Natural killer cell (primary cell): ENCODE measurements around the gene OVCA2. TPM values are rescaled to one million over a fixed set of nuclear protein-coding genes. Genes with fewer than 3 reads are reported as not detected.

ENCODE experiments used
- ATAC-seq, 3 donors: fragments of 150-1000 bp in 2 of 3; fragments of 200-7000 bp in 1 of 3; cut with Tn5 transposase; 1 replicate in 1 of 3; 2 replicates in 2 of 3; pipeline ENCODE4 v1.10.0; 2021; ENCODE audit warnings: mild to moderate bottlenecking in 2 of 3, moderate library complexity in 2 of 3
- DNase-seq, 2 donors: peaks; one replicate each; pipeline versions ENCODE4 v3.0.0 to v3.0.0-alpha.2; 2013 to 2021; ENCODE audit warnings: mixed read lengths in 1 of 2
- H3K27ac ChIP-seq: one replicate; pipeline ENCODE4 v1.5.1; 2013; ENCODE audit warnings: mild to moderate bottlenecking, low read length
- H3K27me3 ChIP-seq: one replicate; pipeline ENCODE4 v1.6.1; 2013; ENCODE audit warnings: low read length; ENCODE audit not compliant: control insufficient read depth, insufficient read depth
- H3K36me3 ChIP-seq: one replicate; pipeline ENCODE4 v1.6.1; 2013; ENCODE audit warnings: low read length; ENCODE audit not compliant: control insufficient read depth, insufficient read depth
- H3K4me1 ChIP-seq: one replicate; pipeline ENCODE4 v1.6.1; 2013; ENCODE audit warnings: low read length; ENCODE audit not compliant: control insufficient read depth, insufficient read depth
- H3K4me3 ChIP-seq: one replicate; pipeline ENCODE4 v1.5.1; 2013; ENCODE audit warnings: low read length
- H3K9me3 ChIP-seq: one replicate; pipeline ENCODE4 v1.6.1; 2013; ENCODE audit warnings: low read length; ENCODE audit not compliant: control insufficient read depth, insufficient read depth
- H3K27ac Mint-ChIP-seq, 2 donors: one replicate each; pipeline ENCODE4 v1.8.0; 2022; ENCODE audit warnings: mild to moderate bottlenecking in 2 of 2, mixed read lengths in 2 of 2, moderate library complexity in 1 of 2
- H3K27me3 Mint-ChIP-seq, 2 donors: one replicate each; pipeline ENCODE4 v1.8.0; 2022; ENCODE audit warnings: low read depth in 2 of 2, mixed read lengths in 2 of 2
- H3K36me3 Mint-ChIP-seq: one replicate; pipeline ENCODE4 v1.8.0; 2022; ENCODE audit warnings: mixed read lengths
- H3K4me1 Mint-ChIP-seq, 2 donors: one replicate each; pipeline ENCODE4 v1.8.0; 2022; ENCODE audit warnings: mixed read lengths in 2 of 2
- H3K4me3 Mint-ChIP-seq: one replicate; pipeline ENCODE4 v1.8.0; 2022; ENCODE audit warnings: mild to moderate bottlenecking, moderate library complexity, mixed read lengths
- H3K9me3 Mint-ChIP-seq, 2 donors: one replicate each; pipeline ENCODE4 v1.8.0; 2022; ENCODE audit warnings: mixed read lengths in 2 of 2
- WGBS: methylation state at CpG from one replicate; pipeline ENCODE4 v1.1.7; 2013; ENCODE audit warnings: missing lambda C conversion rate; ENCODE audit not compliant: insufficient coverage; 5-methylcytosine and 5-hydroxymethylcytosine counted together
- intact Hi-C: fragments of 100-400 bp; cut with micrococcal nuclease; formaldehyde crosslinking; loops from one replicate; pipeline ENCODE4 v1.14.2; 2022
- total RNA-seq, 4 donors: library from RNA; stranded (reverse); fragments of 120-200 nt in 1 of 4; gene quantifications; one replicate each; pipeline versions ENCODE4 v1.2.3 to v1.2.4, GENCODE V29; 2013 to 2022
- TF ChIP-seq, protein P1 (sequence below): fragments of 200-600 bp; IDR thresholded peaks from one replicate; pipeline ENCODE4 v1.8.0; 2022; ENCODE audit warnings: antibody characterized with exemption

The OVCA2 gene
- total RNA-seq, 3 donors from 2014 or later (not counting 1 experiment from before 2014, with no cell fraction given): 27.9 to 33.8 (median 28.5) TPM

DNA sequence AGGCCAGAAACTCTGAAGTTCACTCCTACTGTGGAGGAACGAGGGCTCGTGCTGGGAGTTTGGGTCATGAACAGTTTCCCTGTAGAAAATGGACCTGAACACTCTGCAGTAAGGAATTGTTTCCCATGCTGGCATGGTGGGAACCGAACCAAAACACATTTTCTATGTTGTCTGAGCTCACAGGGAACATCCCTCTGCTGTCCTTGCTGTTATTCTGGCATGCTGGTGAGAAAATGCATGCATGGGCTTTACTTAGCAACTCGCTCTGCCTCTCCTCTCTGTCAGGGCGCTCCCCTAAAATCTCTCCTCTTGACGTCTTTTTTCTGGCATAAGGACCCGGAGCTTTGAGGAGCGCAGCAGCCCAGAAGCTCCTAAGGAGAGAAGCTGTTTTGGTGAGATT, 22.1 kb upstream of the OVCA2 start:
- Histone ChIP-seq H3K4me3 (no peak overlapping the region), H3K36me3 (no peaks in the 10 kb centered on the region), H3K9me3 (no peaks in the 10 kb centered on the region), H3K4me1 (peaks cover 14% of the 10 kb centered on the region), H3K27ac (no peak overlapping the region), H3K27me3 (peaks cover 11% of the 10 kb centered on the region)
- peaks cover 0 to 4% of the 10 kb centered on the region in 2 donors for H3K4me1 Mint-ChIP-seq
- H3K9me3 Mint-ChIP-seq: no peaks in the 10 kb centered on the region
- intact Hi-C loops: loop anchor here (10.0 kb wide), 1 partner anchor 115 kb away; no protein-coding TSS in a partner anchor
- no peak overlapping the region for H3K4me3 Mint-ChIP-seq
- TF ChIP-seq, protein P1, sequence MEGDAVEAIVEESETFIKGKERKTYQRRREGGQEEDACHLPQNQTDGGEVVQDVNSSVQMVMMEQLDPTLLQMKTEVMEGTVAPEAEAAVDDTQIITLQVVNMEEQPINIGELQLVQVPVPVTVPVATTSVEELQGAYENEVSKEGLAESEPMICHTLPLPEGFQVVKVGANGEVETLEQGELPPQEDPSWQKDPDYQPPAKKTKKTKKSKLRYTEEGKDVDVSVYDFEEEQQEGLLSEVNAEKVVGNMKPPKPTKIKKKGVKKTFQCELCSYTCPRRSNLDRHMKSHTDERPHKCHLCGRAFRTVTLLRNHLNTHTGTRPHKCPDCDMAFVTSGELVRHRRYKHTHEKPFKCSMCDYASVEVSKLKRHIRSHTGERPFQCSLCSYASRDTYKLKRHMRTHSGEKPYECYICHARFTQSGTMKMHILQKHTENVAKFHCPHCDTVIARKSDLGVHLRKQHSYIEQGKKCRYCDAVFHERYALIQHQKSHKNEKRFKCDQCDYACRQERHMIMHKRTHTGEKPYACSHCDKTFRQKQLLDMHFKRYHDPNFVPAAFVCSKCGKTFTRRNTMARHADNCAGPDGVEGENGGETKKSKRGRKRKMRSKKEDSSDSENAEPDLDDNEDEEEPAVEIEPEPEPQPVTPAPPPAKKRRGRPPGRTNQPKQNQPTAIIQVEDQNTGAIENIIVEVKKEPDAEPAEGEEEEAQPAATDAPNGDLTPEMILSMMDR: no peak
- H3K36me3 Mint-ChIP-seq: no peaks in the 10 kb centered on the region
- 95% methylated on average over 8 of the region's 8 CpGs for WGBS
- DNase-seq (no peak), ATAC-seq (no peak)
- H3K27ac Mint-ChIP-seq: no peak overlapping the region
- peaks cover 30 to 32% of the 10 kb centered on the region in 2 donors for H3K27me3 Mint-ChIP-seq

DNA sequence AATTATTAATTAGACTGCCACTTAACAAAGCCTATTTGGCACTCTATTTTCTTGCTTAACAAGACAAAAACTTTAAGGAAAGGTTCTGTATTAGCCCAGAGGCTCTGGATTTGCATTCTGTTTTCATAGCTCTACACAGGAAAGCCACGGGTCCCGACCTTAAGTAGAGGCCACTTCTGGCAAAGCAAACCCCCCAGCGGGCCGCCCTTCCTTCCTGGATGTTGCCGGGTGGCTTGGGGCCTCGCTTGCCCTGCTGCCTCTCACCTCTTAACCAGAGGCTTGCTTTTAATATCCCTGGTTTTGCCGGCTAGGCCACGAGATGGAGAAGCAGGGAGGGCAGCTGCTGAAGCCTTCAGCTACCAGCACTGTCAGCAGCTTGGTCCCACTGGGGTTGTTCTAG, 21.1 kb upstream of the OVCA2 start:
- no peak overlapping the region for H3K27ac ChIP-seq
- DNase-seq (no peak), ATAC-seq (no peak)
- 11% methylated on average over 8 of the region's 8 CpGs for WGBS
- peaks cover 31 to 32% of the 10 kb centered on the region in 2 donors for H3K27me3 Mint-ChIP-seq
- TF ChIP-seq, protein P1: no peak
- no peak overlapping the region for H3K27ac Mint-ChIP-seq
- no peaks in the 10 kb centered on the region for H3K9me3 ChIP-seq
- H3K4me1 ChIP-seq: peaks cover 21% of the 10 kb centered on the region
- intact Hi-C loops: loop anchor here (10.0 kb wide), 1 partner anchor 116 kb away; no protein-coding TSS in a partner anchor
- no peak overlapping the region for H3K4me3 ChIP-seq
- H3K4me3 Mint-ChIP-seq: no peak overlapping the region
- no peaks in the 10 kb centered on the region for H3K36me3 Mint-ChIP-seq
- peaks cover 12% of the 10 kb centered on the region for H3K27me3 ChIP-seq
- H3K4me1 Mint-ChIP-seq: peaks cover under 1 to 9% of the 10 kb centered on the region in 2 donors
- no peaks in the 10 kb centered on the region for H3K36me3 ChIP-seq
- H3K9me3 Mint-ChIP-seq: no peaks in the 10 kb centered on the region

DNA sequence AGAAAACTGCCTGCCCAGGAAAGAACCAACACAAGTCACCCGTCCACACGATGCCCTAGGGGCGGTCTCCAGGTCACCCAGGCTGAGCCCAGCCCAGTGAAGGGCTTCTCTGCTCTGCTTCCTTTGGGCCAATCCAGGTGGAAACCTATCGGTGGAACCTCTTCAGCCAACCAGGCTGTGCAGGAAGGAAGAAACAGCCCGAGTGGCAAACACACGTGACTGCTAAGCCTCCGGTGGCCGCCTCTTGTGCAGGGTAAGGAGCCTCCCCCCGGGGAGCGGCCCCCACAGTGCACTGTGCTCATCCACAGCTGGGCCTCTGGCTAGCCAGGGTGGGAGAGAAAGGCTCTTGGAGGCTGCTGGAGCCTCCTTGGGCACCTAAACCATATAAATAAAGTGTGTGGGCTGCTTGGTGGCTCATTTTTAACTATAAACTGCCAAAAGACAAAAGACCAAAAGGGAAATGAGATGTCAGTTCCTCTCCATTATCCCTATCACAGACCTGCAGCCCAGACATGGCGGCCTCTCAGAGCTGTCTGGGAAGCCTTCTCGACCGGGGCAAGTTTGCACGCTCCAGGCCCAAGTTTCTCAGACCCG, 19.1 kb upstream of the OVCA2 start:
- H3K4me3 ChIP-seq: no peak overlapping the region
- Mint-ChIP-seq H3K27me3 (peaks cover 45 to 47% of the 10 kb centered on the region in 2 donors), H3K36me3 (no peaks in the 10 kb centered on the region), H3K9me3 (no peaks in the 10 kb centered on the region), H3K4me3 (peak overlapping the region; percentile 68), H3K4me1 (peaks cover 8 to 16% of the 10 kb centered on the region in 2 donors), H3K27ac (no peak overlapping the region)
- TF ChIP-seq, protein P1: no peak
- WGBS: 37% methylated on average over 15 of the region's 15 CpGs
- intact Hi-C loops: loop anchor here (10.0 kb wide), 1 partner anchor 118 kb away; no protein-coding TSS in a partner anchor
- peaks cover 26% of the 10 kb centered on the region for H3K4me1 ChIP-seq
- H3K36me3 ChIP-seq: no peaks in the 10 kb centered on the region
- H3K27me3 ChIP-seq: peaks cover 20% of the 10 kb centered on the region
- DNase-seq (peak in 1 of 2 donors; percentile 34), ATAC-seq (no peak)
- H3K27ac ChIP-seq: no peak overlapping the region
- H3K9me3 ChIP-seq: no peaks in the 10 kb centered on the region
